ENCODE results near the gene AK9.

AK9 gene

DNA sequence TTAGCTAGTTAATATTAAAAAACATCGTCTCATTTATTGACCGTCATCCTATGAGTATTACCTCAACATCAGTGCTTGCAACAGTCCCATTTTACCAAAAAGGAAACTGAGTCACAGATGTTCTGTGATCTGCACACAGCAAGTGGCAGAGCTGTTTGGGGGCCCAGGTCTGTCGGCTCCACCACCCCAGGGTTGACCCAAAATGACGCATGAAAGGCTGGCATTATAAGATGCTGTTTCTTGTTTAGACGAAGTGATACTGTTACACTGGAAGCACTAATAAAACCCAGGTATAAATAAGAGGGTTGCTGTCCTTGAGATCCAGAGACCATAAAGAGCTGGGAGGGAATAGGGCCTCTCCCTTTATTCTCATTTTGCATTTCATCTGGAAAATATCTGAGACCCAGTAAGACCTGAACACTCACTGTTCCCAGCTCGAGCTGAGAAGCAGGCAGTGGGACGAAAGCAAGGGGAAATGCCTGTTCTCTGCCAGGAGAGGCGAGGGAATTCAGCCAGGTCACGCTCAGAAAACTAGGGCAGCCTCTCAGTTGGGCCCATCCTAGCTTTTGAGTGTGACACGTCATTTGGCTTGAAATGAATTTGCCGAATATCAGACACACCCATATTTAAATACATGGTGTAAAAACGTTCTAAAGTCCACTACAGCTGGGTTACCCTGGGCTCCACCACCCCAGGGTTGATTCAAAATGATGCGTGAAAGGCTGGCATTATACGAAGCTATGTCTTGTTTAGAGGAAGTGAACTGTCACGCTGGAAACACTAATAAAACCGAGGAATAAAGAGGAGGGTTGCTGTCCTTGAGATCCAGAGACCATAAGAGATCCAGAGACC lies 234.1 kb downstream of the AK9 start:
- DNase-seq (ENCODE audit: low read depth), result no peak

DNA sequence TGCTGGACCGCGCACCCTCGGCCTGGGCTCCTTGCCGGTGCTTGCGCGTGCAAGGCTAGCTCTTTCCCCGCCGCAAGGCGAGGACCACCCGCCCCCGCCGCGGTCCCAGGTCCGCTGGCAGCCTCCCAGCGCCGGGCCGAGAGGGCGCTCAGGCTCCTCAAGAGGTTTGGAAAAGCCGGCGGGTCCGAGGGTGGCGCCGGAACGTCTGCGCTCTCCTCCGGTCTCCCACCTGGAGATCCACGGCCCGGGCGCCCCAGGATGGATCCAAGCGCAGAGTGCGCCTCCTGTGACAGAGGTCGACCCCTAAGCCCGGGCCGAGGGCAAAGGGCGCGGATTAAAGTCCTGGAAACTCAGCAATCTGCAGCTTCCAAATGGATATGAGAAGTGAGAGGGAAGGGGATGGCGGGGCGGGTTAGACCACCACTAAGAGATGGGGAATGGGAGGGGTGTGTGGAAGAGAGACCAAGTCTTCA lies 234.9 kb downstream of the AK9 start:
- DNase-seq (ENCODE audit: low read depth), result no peak

DNA sequence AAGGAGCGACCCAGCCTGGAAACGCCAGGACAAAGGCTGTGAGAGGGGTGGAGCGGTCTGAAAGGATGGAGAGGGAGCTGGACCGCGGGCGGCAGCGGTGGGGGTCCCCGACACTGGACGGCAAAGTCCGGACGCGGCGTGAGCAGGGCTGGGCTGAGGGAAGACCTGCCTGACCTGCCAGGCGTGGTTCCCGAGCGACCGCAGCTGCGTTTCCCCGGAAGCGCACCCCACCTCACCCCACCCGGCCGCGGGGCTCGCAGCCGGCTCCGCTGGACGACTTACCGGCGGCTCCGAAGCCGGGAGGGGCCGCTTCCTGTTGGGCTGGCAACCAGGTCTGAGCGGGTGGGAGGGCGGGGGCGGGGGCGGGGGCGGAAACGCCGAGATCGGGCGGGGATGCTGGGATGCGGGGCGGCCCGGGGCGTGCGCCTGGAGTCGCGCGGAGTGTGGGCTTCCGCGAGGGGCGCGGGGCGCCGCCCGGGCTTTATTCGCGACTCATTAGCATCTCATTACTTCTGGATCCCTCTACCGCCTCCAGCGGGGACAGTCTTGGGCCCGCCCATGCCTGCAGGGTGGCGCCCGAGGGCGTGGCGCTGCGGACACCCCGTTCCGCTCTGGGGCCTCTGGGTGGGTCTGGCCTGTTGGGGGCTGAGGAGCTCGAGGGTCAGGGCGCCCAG lies 235.4 kb downstream of the AK9 start, which contains the start of gene MICAL1:
Gene MICAL1, minus strand, starts transcription at position 336 of the 674 bp plus-strand sequence. CDS start 1,576 bp downstream, outside the sequence.
- peak; percentile 79 for DNase-seq (ENCODE audit: low read depth)

DNA sequence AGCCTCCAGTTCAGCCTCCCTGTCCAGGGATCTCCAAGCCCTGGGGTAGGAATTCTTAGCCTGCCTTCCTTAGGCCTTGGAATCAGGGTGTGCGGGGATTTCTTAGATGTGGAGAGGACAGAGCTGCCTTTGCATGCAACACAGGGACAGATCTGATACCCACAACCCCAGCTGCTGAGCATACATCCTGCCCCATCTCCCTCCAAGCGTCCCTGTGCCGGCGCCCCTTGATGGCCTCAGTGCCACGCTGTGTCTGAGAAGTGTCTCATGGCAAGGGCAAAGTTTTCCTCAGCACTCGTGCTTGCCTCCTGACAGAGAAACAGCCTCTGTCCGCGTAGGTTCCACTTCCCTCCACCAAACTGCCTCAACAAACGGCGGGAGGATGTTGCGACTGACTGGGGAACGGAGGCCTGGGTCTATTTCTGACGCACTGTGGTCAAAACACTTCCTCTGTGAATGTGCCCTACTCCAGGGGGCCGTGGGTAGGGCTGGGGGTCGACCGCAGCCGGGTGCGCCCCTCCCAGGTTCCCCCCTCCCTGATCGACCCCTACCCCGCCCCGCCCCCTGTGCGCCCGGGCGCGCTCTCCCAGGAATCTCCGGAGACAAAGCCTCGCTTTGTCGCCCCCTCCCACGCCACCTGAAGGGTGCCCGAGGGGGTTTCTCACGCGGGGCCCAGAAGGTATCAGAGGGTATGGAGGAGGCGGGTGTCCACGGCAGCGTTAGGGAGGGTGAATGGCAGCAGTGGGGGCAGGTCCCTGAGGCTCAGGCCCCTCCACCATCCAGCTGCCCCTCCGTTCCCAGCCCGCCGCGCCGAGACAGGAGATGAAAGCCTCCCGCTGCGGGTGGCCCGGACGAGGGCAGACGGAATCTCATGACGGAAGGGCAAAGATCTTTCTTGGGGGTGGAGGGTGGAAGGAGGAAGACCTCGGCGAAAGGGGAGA lies 236.2 kb downstream of the AK9 start:
- peak; percentile 77 for DNase-seq (ENCODE audit: low read depth)

DNA sequence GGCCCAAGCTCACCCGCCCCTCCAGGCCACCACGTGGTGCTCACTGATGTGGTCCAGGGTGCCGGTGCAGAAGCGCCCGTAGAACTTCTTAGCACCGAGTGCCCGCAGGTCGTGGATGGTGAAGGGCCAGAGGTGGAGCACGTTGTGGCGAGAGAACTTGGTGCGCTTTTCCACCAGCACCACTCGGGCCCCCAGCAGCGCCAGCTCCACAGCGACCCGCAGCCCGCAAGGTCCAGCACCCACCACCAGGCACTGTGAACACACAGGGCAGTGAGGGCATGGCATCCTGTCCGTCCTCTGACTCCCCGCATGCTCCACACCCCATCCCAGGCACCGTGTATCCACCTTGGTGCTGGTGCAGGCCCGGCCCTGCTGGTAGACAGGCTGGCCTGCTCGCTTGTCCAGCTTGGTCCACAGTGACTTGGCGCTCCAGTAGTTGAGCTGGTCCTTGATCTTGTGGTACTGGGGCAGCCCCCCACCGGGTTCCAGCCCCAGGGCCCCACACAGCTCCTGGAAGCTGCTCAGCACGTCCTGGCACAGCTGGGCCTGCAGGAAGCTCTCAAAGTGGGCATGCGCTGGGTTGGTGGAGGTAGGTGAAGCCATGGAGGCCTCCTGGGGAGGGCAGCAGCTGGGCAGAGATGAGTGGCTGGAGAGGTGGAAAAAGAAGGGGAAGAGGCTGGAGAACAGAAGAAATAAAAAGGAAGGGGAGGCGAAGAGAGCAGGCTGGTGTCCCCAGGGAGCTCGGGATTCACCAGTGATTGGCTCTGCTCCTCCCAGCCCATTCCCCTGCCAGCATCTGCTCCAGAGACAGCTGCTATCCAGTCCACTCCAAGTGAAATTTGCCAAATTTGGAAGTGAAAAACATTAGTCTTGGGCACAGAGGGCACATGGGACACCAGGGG lies 237.2 kb downstream of the AK9 start:
- DNase-seq (ENCODE audit: low read depth), result no peak

DNA sequence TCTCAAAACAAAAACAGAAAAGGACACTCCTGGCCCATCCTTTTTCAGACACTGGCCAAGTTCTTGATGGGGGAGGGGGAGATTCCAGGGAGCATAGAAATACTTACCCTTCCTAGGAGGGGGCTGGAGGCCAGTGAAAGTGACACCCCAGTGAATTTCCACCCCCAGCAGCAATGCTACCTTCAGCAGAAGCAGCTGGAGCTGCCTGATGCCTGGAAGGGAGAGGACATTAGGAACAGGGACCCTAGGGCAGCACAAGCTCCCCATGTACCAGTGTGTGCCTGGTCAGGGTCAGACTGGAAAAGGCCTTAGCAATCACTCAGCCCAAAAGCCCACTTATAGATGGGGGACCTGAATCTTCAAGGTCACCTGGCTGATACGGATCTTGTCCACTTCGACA lies 237.8 kb downstream of the AK9 start:
- DNase-seq (ENCODE audit: low read depth), result no peak

DNA sequence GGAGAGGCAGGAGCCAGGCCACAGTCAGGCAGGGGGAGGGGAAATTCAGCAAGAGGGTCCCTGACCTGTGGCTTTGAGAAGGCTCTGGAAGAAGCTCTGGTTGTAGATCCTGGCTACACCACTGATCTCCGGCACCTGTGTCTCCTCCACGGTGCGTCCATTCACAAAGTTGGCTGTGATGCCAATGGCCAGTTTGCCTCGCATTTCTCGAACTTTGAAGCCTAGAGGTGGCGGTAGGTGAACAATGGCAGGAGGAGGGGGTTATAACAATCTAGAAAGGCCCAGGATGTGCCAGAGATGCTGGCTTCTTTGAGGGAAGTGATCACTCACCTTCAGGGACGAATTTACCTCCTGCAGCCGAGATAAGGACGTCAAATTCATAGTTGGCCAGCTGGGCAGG lies 238.8 kb downstream of the AK9 start:
- no peak for DNase-seq (ENCODE audit: low read depth)

DNA sequence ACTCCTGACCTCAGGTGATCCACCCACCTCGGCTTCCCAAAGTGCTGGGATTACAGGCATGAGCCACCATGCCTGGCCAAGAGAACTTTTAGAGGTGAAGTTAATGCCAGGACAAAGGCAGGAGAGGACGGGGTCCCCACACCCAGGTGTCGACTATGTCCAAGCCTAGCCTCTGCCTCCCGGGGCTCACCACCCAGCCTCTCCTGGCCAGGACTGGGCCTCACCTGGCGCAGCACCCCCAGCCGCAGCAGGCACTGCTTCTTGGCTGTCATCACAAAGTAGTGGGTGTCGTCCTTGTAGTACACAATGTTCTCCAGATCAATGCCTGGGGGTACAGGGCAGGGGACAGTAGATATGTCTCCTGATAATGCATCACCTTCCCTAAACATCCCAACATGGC lies 239.6 kb downstream of the AK9 start:
- no peak for DNase-seq (ENCODE audit: low read depth)

DNA sequence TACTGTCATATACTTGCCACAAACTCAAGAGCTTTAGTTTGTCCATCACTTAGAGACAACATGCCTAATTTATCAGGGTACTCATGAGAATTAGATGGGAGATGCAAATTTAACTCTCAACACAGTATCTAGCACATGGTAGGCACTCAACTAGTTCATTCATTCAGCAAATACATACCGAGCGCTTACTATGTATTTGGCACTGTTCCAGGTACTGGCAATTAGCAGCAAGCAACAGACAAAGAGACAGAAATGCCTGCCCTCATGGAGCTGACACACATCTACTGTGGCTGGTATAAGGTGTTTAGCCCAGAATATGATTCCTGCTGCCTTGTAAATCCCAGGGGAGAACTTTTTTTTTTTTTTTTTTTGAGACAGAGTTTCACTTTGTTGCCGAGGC lies 240.2 kb downstream of the AK9 start:
- no peak for DNase-seq (ENCODE audit: low read depth)

DNA sequence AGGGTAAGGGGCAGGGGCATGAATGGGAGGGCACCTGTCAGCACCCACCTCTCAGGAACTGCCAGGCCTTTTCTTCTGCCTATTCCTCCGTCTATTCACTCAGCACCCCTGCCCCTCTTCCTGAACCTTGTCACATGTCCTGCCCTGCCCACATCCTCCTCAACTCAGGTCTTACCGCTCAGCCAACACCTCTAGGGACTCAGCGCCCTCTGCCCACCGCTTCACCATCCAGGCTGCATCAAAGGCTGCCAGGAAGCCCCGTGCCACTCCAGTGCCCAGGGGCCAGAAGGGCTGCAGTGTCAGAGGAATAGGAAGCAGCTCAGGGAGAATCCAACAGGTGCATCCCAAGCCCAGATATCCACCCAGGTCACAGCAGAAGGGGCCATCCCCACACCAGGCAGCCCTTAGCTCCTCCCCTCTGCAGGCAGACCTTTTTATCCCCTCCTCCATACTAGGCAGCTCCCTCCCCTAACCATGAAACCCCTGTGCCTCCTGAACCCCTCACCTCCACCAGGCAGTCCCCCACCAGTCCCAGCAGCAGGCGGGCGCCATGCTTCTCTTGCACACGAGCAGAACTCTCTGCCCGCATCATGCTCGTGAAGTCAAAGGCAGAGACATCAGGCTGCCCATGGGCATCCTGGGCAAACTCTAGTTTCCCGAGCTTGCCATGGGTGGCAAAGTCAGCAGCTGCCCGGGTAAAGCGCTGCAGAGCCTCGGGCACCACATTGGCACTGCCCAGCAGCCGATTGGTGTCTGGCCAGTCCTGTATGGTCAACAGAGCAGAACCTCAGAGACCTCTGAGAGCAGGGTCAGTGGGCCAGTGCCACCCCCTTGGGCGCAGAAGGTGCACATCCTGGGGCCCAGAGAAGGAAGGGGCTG lies 241.0 kb downstream of the AK9 start:
- DNase-seq (ENCODE audit: low read depth), result no peak

DNA sequence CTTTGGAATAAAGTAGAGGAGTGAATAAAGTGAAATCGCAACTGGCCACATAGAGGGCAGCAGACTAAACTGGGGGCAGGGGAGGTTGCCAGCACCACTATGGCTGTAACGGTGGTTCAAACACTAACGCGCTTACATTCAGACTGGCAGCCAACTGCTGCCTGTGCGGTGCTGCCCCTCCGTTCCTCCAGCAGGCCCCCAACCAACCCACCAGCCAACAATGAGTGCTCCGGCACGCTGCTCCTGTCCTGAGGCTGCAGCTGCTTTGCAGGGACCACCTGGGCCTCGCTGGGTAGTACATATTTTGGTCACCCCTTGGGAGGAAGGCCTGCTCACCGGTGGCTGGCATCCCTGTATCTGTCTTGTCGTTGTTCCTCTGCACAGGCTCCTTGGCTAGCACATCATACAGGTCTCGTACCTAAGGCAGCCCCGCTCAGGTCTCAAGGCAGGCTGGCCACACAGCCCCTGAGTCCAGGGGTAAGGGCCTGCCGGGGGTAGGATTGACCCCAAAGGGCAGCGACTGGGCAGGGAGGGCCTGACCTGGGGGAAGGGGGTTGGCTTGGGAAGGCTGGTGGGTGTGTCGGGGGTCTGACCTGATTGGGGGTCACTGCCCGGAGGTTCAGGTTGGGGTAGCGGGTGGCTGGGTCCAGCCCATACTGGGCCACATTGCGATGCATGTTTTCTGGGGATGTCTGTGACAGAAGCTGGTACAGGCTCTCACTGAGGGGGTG lies 241.8 kb downstream of the AK9 start:
- DNase-seq (ENCODE audit: low read depth), result no peak

DNA sequence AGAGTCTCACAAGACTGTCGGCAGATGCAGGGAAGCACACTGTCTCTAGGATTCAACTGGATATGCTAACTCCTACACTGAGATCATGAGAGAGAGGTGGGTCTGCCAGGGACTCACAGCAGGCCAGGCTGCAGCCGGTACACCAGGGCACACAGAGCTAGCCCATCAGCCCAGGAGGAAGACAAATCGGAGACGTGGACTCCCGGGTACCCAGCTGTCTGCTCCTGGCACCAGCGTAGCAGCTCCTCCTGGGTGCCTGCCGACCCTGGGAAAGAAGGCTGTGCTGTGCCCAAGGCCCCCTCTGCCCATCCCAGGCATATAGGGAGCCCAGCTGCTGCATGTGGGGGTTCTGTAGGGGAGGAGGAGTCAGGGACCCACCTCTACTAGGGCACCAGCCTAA lies 242.4 kb downstream of the AK9 start:
- no peak for DNase-seq (ENCODE audit: low read depth)

DNA sequence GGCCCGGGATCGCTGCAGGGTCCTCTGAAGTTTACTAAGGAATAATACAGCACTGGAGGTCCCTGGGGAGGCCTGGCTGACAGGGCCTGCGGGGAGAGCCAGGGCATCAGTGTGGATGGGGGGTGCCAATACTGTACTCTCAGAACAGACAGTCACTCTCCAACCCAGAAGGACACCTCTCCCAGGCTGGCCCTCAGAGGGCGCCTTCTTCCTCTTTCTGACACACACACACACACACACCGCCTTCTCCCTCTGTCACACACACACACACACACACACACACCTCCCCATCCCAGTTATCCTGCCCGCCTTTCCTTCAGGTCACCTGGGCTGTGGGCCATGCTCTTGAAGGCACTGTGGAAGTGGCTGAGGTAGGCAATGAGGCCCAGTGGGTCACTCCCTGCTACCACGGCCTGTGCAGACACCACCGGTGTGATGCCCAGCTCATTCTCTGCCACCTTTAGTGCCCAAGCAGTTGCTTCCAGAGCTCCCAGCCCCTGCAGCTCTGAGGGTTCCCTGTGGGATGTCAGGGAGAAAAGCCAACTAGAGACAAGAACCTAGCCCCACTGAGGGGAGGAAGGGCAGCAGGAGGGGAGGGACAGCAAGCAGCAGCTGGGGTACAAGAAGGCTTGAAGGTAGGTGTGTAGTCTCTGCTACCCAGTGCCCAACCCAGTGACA lies 243.0 kb downstream of the AK9 start:
- no peak for DNase-seq (ENCODE audit: low read depth)

DNA sequence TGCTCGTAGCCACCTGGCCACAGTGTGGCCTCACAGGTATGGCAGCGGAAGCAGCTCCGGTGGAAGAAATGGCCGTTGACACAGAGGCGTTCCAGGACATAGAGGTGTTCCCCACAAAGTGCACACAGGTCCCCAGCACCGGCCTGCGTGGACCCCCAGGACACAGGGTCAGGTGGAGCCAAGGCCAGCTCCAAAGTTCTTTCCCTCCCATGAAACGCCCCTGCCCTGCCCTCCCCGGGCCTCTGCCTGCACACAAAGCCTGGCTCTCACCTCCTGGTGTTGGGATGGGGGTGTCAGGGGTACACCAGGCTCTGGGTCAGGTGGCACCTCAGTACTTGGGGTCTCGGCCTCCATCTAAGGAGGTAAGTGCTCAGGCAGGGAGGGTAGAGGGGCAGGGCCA lies 243.9 kb downstream of the AK9 start:
- no peak for DNase-seq (ENCODE audit: low read depth)

DNA sequence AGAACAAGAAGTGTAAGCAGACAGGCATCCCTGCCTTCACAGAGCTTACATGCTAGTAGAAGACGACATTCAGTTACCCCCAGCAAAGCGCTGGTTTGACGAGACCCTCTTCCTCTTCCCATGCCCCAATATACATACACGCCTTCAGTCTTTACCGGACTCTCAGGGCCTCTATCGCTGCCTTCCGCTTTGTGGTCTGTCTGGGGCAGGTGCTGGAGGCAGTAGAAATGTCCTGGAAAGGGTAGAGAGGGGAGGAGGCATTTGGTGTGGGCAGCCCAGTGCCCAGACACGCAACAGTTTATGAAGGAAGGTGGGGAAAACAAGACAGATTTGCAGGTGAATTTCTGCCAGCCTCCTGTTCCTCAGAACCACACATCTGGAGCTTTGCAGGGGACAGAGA lies 244.5 kb downstream of the AK9 start:
- no peak for DNase-seq (ENCODE audit: low read depth)

DNA sequence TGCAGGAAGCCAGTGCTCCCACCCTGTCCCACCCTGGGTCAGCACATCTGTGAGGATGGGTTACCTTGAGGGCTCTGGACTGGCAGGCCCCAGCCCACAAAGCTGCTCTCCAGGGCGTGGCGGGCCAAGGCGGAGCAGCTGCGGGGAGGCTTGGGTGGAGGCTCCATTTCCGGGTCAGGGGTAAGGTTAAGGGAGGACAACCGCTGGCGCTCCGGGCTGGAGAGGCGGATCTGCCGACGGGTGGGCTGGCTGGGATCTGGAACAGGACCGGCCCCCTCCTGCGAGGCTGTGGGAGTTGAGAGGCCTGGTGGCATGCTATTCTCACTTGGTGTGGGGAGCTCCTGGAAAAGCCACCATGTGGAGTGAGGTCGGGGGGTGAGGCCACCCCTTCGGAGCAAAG lies 244.9 kb downstream of the AK9 start:
- no peak for DNase-seq (ENCODE audit: low read depth)

DNA sequence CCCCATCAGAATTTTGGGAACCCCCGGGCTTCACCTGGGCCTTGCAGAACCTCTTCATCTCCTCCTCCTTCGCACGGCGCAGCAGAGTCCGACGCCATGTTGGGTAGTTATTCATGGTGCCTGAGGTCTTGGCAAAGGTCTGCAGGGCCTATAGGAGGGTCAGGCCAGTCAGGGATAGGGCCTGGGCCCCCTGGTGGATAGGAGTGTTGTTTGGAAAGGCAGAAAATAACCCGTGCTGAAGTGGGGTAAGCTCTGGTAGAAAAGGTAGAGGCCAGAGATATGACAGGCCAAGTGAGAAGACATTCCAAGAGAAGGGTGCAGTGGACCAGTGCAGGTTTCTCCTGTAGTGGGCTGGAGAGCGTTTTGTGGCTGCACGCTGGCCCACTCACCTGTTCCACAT lies 245.6 kb downstream of the AK9 start:
- no peak for DNase-seq (ENCODE audit: low read depth)

DNA sequence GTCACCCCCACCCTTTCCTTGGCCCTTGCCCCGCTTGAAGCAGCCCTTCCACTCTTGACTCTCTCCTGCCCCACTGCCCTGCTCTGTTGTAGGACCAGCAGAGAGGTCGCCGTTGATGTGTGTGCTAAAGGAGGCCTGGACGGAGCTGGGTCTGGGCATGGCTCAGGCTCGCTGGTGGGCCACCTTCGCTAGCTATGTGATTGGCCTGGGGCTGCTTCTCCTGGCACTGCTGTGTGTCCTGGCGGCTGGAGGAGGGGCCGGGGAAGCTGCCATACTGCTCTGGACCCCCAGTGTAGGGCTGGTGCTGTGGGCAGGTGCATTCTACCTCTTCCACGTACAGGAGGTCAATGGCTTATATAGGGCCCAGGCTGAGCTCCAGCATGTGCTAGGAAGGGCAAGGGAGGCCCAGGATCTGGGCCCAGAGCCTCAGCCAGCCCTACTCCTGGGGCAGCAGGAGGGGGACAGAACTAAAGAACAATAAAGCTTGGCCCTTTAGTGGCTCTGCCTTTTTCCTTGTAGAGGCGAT lies 247.5 kb downstream of the AK9 start:
- DNase-seq (ENCODE audit: low read depth), result no peak

Data from T-helper 22 cell (primary cell).